B cell (primary cell): Measurements from ENCODE around the gene MCHR1. TPM values are rescaled to one million over a fixed set of nuclear protein-coding genes. Genes with fewer than 3 reads are reported as not detected.

Experiments used
- ATAC-seq: fragments of 200-7000 bp; cut with Tn5 transposase; one replicate; pipeline ENCODE4 v1.10.0; 2021; ENCODE audit warnings: low read depth, mild to moderate bottlenecking, moderate number of reproducible peaks, moderate library complexity
- CTCF ChIA-PET: fragments of 350-600 bp; sonication (Branson Sonifier 250); formaldehyde crosslinking; loops from one replicate; lab custom pipeline; 2021; ENCODE audit warnings: antibody characterized with exemption, inconsistent platforms; lab: Charles Lee
- POLR2A ChIA-PET: fragments of 350-600 bp; sonication (Branson Sonifier 250); formaldehyde crosslinking; loops from one replicate; lab custom pipeline; 2021; ENCODE audit warnings: antibody characterized with exemption; lab: Charles Lee
- DNase-seq: peaks from one replicate; pipeline ENCODE4 v3.0.0; 2013
- H2AFZ ChIP-seq: 2 replicates; pipeline ENCODE4 v1.6.1; 2012; ENCODE audit warnings: mild to moderate bottlenecking, low read depth, low read length; ENCODE audit not compliant: insufficient read depth, poor library complexity, severe bottlenecking
- H3K27ac ChIP-seq, 2 donors: 1 replicate in 1 of 2; 2 replicates in 1 of 2; pipeline ENCODE4 v1.5.1; 2012 to 2013; ENCODE audit warnings: low read length in 2 of 2, mild to moderate bottlenecking in 2 of 2, moderate library complexity in 1 of 2
- H3K27me3 ChIP-seq, 4 experiments: fragments of 200-600 bp in 1 of 4; sonication (generic) in 1 of 4; replicated peaks in 1 of 4; 1 replicate in 2 of 4; 2 replicates in 2 of 4; pipeline versions ENCODE4 v1.6.1 to v1.7.0; 2013 to 2016; ENCODE audit warnings: low read length in 3 of 4, mild to moderate bottlenecking in 2 of 4, mixed read lengths in 1 of 4, moderate library complexity in 1 of 4; ENCODE audit not compliant: insufficient read depth in 4 of 4, control insufficient read depth in 3 of 4; ENCODE audit errors: control extremely low read depth in 1 of 4
- H3K36me3 ChIP-seq, 2 experiments: replicated peaks in 1 of 2; 1 replicate in 1 of 2; 2 replicates in 1 of 2; pipeline versions ENCODE4 v1.6.1 to v1.7.1; 2013; ENCODE audit warnings: low read length in 1 of 2; ENCODE audit not compliant: insufficient read depth in 2 of 2, control insufficient read depth in 1 of 2; ENCODE audit errors: control extremely low read depth in 1 of 2, extremely low read depth in 1 of 2
- H3K4me1 ChIP-seq, 2 donors: fragments of 200-600 bp in 1 of 2; sonication (generic) in 1 of 2; 1 replicate in 1 of 2; 2 replicates in 1 of 2; pipeline versions ENCODE4 v1.5.1 to v1.6.1; 2013 to 2017; ENCODE audit warnings: low read length in 2 of 2; ENCODE audit not compliant: control insufficient read depth in 2 of 2, insufficient read depth in 2 of 2
- H3K4me2 ChIP-seq: replicated peaks from 2 replicates; pipeline ENCODE3; 2012; ENCODE audit warnings: mild to moderate bottlenecking, low read depth, low read length; ENCODE audit not compliant: poor library complexity, severe bottlenecking
- H3K4me3 ChIP-seq, 5 experiments: fragments of 200-600 bp in 1 of 5; sonication (generic) in 1 of 5; 1 replicate in 3 of 5; 2 replicates in 2 of 5; pipeline versions ENCODE4 v1.5.1 to v1.7.0; 2011 to 2016; ENCODE audit warnings: low read length in 4 of 5, mild to moderate bottlenecking in 4 of 5, low read depth in 2 of 5, control low read depth in 1 of 5, moderate library complexity in 1 of 5; ENCODE audit not compliant: insufficient read depth in 1 of 5; ENCODE audit errors: control extremely low read depth in 1 of 5, extremely low read depth in 1 of 5
- H3K79me2 ChIP-seq: fragments of 200-600 bp; sonication (generic); one replicate; pipeline ENCODE4 v1.6.0; 2016; ENCODE audit warnings: low read length; ENCODE audit not compliant: control insufficient read depth, insufficient read depth
- H3K9ac ChIP-seq: fragments of 200-600 bp; sonication (generic); 2 replicates; pipeline ENCODE4 v1.6.1; 2017; ENCODE audit warnings: mild to moderate bottlenecking, low read length, moderate library complexity
- H3K9me3 ChIP-seq, 3 donors: one replicate each; pipeline versions ENCODE4 v1.6.1 to v1.7.1; 2013; ENCODE audit warnings: low read length in 2 of 3; ENCODE audit not compliant: control insufficient read depth in 2 of 3, insufficient read depth in 1 of 3; ENCODE audit errors: control extremely low read depth in 1 of 3
- H4K20me1 ChIP-seq: 2 replicates; pipeline ENCODE4 v1.6.0; 2012; ENCODE audit warnings: mild to moderate bottlenecking, low read length; ENCODE audit not compliant: insufficient read depth, control insufficient read depth, poor library complexity, severe bottlenecking
- H3K27ac Mint-ChIP-seq: one replicate; pipeline ENCODE4 v1.8.0; 2021; ENCODE audit warnings: mixed read lengths
- H3K27me3 Mint-ChIP-seq: one replicate; pipeline ENCODE4 v1.8.0; 2021; ENCODE audit warnings: mixed read lengths
- H3K4me1 Mint-ChIP-seq: one replicate; pipeline ENCODE4 v1.8.0; 2021; ENCODE audit warnings: mixed read lengths
- H3K4me3 Mint-ChIP-seq: one replicate; pipeline ENCODE4 v1.8.0; 2021; ENCODE audit warnings: mixed read lengths
- H3K9me3 Mint-ChIP-seq: one replicate; pipeline ENCODE4 v1.8.0; 2022; ENCODE audit warnings: mixed read lengths; ENCODE audit not compliant: insufficient read depth
- EZH2 ChIP-seq: IDR thresholded peaks from 2 replicates; pipeline ENCODE4 v1.6.1; 2012; ENCODE audit warnings: borderline replicate concordance, low read depth, mild to moderate bottlenecking, moderate library complexity, low read length; ENCODE audit not compliant: insufficient read depth, poor library complexity, severe bottlenecking
- WGBS: methylation state at CpG from one replicate; pipeline ENCODE4 v1.1.5; 2013; ENCODE audit warnings: missing lambda C conversion rate; ENCODE audit not compliant: insufficient coverage; 5-methylcytosine and 5-hydroxymethylcytosine counted together
- intact Hi-C: fragments of 100-400 bp; cut with micrococcal nuclease; formaldehyde crosslinking; loops from one replicate; pipeline ENCODE4 v1.10.0; 2022
- polyA plus RNA-seq: library from polyadenylated mRNA; depleted of rRNA; stranded (reverse); fragments of >200 nt; gene quantifications from 2 replicates; pipeline ENCODE4 v1.2.3, GENCODE V29; 2012
- total RNA-seq, 2 donors: library from RNA; stranded (reverse); fragments of 120-200 nt in 1 of 2; gene quantifications; 1 replicate in 1 of 2; 2 replicates in 1 of 2; pipeline versions ENCODE4 v1.2.3 to v1.2.4, GENCODE V29; 2013 to 2022
- TF ChIP-seq, protein P1 (sequence below): fragments of 200-600 bp; IDR thresholded peaks from one replicate; pipeline ENCODE4 v1.8.0; 2022; ENCODE audit warnings: antibody characterized with exemption, mild to moderate bottlenecking

The MCHR1 gene
- total and polyA plus RNA-seq, 2 donors (not counting 1 experiment from before 2014, with no cell fraction given) = not detected

DNA sequence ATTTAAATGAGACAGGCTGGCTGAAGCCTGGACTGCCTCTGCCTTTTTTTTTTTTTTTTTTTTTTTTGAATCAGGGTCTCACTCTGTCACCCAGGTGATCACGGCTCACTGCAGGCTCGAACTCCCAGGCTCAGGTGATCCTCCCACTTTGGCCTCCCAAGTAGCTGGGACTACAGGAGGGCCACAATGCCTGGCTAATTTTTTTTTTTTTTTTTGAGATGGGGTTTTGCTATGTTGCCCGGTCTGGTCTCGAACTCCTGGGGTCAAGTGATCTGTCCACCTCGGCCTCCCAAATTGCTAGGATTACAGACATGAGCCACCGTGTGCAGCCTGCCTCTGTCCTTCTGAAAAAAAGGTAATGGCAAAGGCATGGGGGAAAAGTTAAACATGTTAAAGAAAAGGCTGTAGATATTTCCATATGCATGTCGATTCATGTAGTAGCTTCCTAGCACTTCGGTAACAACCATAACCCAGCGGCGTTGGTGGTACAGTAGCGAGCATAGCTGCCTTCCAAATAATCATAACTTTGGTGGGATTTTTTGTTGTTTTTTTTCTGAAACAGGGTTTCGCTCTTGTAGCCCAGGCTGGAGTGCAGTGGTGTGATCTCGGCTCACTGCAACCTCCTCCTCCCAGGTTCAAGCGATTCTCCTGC, 48.8 kb downstream of the MCHR1 start:
- Histone ChIP-seq H4K20me1 (no peaks in the 10 kb centered on the region), H3K9me3 (peaks cover 0 to 5% (median 0%) of the 10 kb centered on the region in 3 donors), H3K36me3 (no peaks in the 10 kb centered on the region), H3K27me3 (no peaks in the 10 kb centered on the region), H3K9ac (peak overlapping the region; percentile 28), H3K4me2 (peak overlapping the region; percentile 54), H3K4me1 (peaks cover 15 to 32% of the 10 kb centered on the region in 2 donors), H3K4me3 (peak overlapping the region in 1 of 5 experiments; percentile 15), H3K27ac (no peak overlapping the region), H2AFZ (peak overlapping the region; percentile 66), H3K79me2 (no peaks in the 10 kb centered on the region)
- H3K4me3 Mint-ChIP-seq = peak overlapping the region; percentile 82
- peaks cover 38% of the 10 kb centered on the region for H3K4me1 Mint-ChIP-seq
- TF ChIP-seq, protein P1, sequence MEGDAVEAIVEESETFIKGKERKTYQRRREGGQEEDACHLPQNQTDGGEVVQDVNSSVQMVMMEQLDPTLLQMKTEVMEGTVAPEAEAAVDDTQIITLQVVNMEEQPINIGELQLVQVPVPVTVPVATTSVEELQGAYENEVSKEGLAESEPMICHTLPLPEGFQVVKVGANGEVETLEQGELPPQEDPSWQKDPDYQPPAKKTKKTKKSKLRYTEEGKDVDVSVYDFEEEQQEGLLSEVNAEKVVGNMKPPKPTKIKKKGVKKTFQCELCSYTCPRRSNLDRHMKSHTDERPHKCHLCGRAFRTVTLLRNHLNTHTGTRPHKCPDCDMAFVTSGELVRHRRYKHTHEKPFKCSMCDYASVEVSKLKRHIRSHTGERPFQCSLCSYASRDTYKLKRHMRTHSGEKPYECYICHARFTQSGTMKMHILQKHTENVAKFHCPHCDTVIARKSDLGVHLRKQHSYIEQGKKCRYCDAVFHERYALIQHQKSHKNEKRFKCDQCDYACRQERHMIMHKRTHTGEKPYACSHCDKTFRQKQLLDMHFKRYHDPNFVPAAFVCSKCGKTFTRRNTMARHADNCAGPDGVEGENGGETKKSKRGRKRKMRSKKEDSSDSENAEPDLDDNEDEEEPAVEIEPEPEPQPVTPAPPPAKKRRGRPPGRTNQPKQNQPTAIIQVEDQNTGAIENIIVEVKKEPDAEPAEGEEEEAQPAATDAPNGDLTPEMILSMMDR = no peak
- no peak for TF ChIP-seq EZH2
- ChIA-PET CTCF (interaction anchor here (0.6 kb wide), 1 partner anchor 264 kb away, joined by 3 read pairs; no protein-coding TSS in a partner anchor), POLR2A (no interaction called here)
- intact Hi-C loops = no loop called here
- peaks cover 10% of the 10 kb centered on the region for H3K27me3 Mint-ChIP-seq
- ATAC-seq (no peak), DNase-seq (no peak)
- 97% methylated on average over 5 of the region's 14 CpGs for WGBS
- no peak overlapping the region for H3K27ac Mint-ChIP-seq
- no peaks in the 10 kb centered on the region for H3K9me3 Mint-ChIP-seq

DNA sequence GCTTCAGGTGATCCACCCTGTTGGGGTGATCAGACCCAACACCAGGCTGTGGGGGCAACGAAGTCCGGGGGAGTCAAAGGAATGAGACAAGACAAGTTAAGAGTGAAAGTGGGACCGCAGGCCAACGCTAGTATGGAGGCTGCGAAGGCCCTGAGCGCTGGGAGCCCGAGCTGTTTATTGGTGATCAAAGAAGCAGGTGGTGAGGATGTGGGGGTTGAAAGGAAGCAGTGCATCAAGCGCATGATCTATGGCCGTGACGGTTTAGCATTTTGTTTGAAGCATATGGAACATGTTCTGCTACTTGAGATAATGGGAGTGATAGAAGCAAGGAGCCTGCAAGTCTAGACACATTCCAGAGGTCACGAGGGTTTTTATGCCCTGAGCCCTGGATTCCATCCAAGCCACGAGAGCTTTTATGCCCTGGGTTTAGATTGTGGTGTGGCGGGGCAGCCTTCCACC, 49.5 kb downstream of the MCHR1 start:
- H3K4me1 Mint-ChIP-seq = peaks cover 39% of the 10 kb centered on the region
- peak overlapping the region in 1 of 5 experiments; percentile 15 for H3K4me3 ChIP-seq

More for the DNA sequence above, 49.5 kb downstream of the MCHR1 start:
- H3K36me3 ChIP-seq = no peaks in the 10 kb centered on the region
- H3K27me3 ChIP-seq = no peaks in the 10 kb centered on the region
- no peaks in the 10 kb centered on the region for H4K20me1 ChIP-seq
- peak; percentile 24 for ATAC-seq
- peak overlapping the region; percentile 66 for H2AFZ ChIP-seq
- WGBS = 25% methylated on average over 11 of the region's 13 CpGs
- peak overlapping the region; percentile 88 for H3K27ac Mint-ChIP-seq
- peak overlapping the region; percentile 82 for H3K4me3 Mint-ChIP-seq
- intact Hi-C loops = no loop called here
- peak overlapping the region; percentile 54 for H3K4me2 ChIP-seq
- H3K27me3 Mint-ChIP-seq = peaks cover 4% of the 10 kb centered on the region
- peak overlapping the region in 1 of 2 donors; percentile 3 for H3K27ac ChIP-seq
- CTCF ChIA-PET = interaction anchor here (0.6 kb wide), 1 partner anchor 264 kb away, joined by 3 read pairs; no protein-coding TSS in a partner anchor
- peaks cover 0 to 5% (median 0%) of the 10 kb centered on the region in 3 donors for H3K9me3 ChIP-seq
- TF ChIP-seq EZH2 = no peak
- TF ChIP-seq, protein P1 = no peak
- DNase-seq = peak; percentile 56
- POLR2A ChIA-PET = interaction anchor here (0.6 kb wide), 1 partner anchor 73 kb away, joined by 3 read pairs; no protein-coding TSS in a partner anchor
- H3K4me1 ChIP-seq = peaks cover 15 to 32% of the 10 kb centered on the region in 2 donors
- H3K9me3 Mint-ChIP-seq = no peaks in the 10 kb centered on the region
- H3K79me2 ChIP-seq = no peaks in the 10 kb centered on the region
- peak overlapping the region; percentile 28 for H3K9ac ChIP-seq
